Retinal pigment epithelial cell (primary cell): ENCODE measurements around the gene HSF2.

ENCODE experiments used
- DNase-seq: peaks from one replicate; pipeline ENCODE4 v3.0.0-alpha.2; 2010; ENCODE audit warnings: low read depth
- H3K4me3 ChIP-seq: 2 replicates; pipeline ENCODE4 v1.5.1; 2011; ENCODE audit warnings: mild to moderate bottlenecking, low read length, control low read depth, moderate library complexity
- CTCF ChIP-seq: conservative IDR thresholded peaks from 2 replicates; pipeline ENCODE4 v1.5.1; 2011; ENCODE audit warnings: low read depth, low read length, control low read depth, inconsistent platforms

Gene HSF2

GRCh38 chr6:122399055-122399347 lies 451 bp upstream of the HSF2 start:
- no peak for TF ChIP-seq CTCF
- DNase-seq = no peak
- peak overlapping the region; percentile 24 for H3K4me3 ChIP-seq

- peak overlapping the region; percentile 90 for H3K4me3 ChIP-seq
- no peak for DNase-seq
- TF ChIP-seq CTCF = no peak
These were observed 634 bp downstream of the HSF2 start for GRCh38 chr6:122400121-122400450.

GRCh38 chr6:122400462-122401089 lies 1.1 kb downstream of the HSF2 start:
- no peak for DNase-seq
- peak overlapping the region; percentile 90 for H3K4me3 ChIP-seq
- TF ChIP-seq CTCF = no peak

DNA sequence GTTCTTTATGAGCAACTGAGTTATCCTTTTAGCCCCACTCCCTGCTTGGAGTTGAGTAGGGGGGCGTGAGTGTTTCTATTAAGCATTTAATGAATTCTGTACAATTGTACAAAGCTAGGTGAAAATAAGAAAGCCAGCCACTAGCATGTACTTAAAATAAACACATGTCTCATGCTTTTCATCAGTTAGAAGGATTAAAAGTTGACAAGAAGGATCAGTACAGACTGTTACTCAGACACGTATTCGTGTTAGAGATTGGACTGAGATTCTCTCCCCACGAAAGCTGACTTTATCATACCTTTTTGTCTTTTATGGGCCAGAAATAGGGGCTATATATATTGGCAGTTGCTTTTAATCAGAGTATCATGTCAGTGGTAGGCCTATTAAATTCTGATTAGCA lies 1.7 kb downstream of the HSF2 start:
- peak; percentile 30 for DNase-seq
- no peak for TF ChIP-seq CTCF
- H3K4me3 ChIP-seq = peak overlapping the region; percentile 90

DNA sequence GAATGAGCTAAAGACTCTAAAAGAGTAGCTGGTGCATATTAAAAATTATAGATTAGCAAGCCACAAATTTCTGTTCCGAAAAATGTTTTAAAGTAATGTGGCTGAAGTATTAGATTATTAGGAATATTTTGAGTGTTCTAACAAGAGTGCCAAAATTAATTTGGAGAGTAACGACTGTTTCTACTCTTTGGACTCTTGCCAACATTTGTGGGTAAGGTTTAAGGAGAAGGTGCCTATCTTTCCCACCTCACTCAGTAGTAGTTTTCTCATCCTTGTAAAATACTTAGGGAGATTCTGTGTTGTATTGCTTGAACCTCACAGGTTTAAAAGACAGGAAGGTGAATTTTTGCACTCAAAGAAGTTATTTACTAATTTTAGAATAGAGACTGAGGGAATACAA lies 5.0 kb downstream of the HSF2 start:
- no peak for TF ChIP-seq CTCF

GRCh38 chr6:122405417-122405816 lies 6.0 kb downstream of the HSF2 start:
- no peak for DNase-seq
- no peak for TF ChIP-seq CTCF
- H3K4me3 ChIP-seq = no peak overlapping the region

More for the DNA sequence above, 5.0 kb downstream of the HSF2 start:
- DNase-seq = no peak
- H3K4me3 ChIP-seq = no peak overlapping the region

DNA sequence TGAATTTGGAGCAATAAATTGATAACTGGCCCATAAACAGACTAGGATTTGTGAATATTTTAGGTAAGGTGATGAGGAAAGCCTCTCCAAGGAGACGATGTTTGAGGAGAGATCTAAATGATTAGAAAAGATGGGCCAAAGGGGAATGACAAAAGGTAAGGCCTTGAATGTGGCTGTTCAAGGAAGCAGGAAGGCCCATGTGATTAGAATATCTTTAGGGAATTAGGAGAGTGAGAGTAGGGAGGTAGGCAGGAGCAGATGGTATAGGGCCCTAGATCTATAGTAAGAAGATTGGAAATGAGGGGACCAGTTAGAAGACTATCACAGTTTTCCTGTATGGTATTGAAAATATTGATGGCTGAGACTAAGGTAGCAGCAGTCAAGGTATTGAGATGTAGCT lies 6.7 kb downstream of the HSF2 start:
- H3K4me3 ChIP-seq = no peak overlapping the region
- no peak for DNase-seq
- no peak for TF ChIP-seq CTCF
